ENCODE measurements around the gene DDX43. TPM values are rescaled to one million over a fixed set of nuclear protein-coding genes. Genes with fewer than 3 reads are reported as not detected.

Gene DDX43
- total RNA-seq, 1 donor from 2014 or later = 2.5 TPM

DNA sequence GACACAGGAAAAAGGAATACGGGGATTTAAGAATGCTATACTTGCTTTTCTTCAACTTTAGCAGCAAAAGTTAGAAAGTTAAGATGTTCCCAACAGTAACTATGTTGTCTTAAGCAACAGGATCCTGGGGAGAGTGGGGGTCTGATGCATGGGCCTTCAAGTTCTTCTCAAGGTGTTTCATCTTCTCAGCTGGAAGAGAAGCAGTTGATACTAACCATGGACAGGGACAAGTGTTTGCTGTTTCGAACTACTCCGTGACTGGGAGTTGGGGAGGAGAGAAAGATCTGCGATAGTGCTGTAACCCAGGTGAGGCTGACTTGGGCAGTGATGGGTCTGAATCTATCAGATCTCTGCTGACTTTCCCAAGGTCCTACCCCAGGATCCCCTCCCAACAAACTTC is 26.0 kb upstream of the DDX43 start:
- no peak overlapping the region for H3K27ac ChIP-seq
- H3K4me1 ChIP-seq = no peaks in the 10 kb centered on the region
- intact Hi-C loops (cut with DNase I) = no loop called here
- TF ChIP-seq, protein P1, sequence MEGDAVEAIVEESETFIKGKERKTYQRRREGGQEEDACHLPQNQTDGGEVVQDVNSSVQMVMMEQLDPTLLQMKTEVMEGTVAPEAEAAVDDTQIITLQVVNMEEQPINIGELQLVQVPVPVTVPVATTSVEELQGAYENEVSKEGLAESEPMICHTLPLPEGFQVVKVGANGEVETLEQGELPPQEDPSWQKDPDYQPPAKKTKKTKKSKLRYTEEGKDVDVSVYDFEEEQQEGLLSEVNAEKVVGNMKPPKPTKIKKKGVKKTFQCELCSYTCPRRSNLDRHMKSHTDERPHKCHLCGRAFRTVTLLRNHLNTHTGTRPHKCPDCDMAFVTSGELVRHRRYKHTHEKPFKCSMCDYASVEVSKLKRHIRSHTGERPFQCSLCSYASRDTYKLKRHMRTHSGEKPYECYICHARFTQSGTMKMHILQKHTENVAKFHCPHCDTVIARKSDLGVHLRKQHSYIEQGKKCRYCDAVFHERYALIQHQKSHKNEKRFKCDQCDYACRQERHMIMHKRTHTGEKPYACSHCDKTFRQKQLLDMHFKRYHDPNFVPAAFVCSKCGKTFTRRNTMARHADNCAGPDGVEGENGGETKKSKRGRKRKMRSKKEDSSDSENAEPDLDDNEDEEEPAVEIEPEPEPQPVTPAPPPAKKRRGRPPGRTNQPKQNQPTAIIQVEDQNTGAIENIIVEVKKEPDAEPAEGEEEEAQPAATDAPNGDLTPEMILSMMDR (IDR thresholded peaks at IDR 0.05) = no peak
- ATAC-seq = no peak
- no peaks in the 10 kb centered on the region for H3K27me3 ChIP-seq
- DNase-seq = no peak
- no peak overlapping the region for H3K4me3 ChIP-seq
- H3K9me3 ChIP-seq = peaks cover 7% of the 10 kb centered on the region
- H3K36me3 ChIP-seq = no peaks in the 10 kb centered on the region

DNA sequence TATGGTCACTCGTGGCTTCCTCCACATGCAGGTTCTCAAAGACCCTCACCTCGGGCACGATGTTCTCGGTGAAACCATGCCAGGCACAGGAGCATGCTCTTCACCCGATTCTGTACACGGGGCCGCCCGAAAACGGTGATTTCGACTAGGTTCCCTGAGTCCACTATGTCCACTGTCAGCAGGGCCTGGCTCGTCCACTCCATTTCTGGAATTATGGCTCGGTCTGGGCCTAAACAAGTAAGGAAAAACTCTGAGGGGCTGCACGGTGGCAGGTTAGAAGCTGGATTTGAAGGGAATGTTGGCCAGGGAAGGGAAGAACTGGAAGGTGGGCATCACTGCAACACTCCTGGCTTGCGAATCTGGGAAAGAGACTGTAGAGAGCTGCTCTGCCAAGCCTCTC is 25.5 kb upstream of the DDX43 start:
- H3K4me3 ChIP-seq = no peak overlapping the region
- intact Hi-C loops (cut with DNase I) = no loop called here
- no peak overlapping the region for H3K27ac ChIP-seq
- no peak for DNase-seq
- no peaks in the 10 kb centered on the region for H3K27me3 ChIP-seq
- no peaks in the 10 kb centered on the region for H3K4me1 ChIP-seq
- peaks cover 7% of the 10 kb centered on the region for H3K9me3 ChIP-seq
- H3K36me3 ChIP-seq = no peaks in the 10 kb centered on the region
- TF ChIP-seq, protein P1 (IDR thresholded peaks at IDR 0.05) = no peak
- ATAC-seq = no peak

DNA sequence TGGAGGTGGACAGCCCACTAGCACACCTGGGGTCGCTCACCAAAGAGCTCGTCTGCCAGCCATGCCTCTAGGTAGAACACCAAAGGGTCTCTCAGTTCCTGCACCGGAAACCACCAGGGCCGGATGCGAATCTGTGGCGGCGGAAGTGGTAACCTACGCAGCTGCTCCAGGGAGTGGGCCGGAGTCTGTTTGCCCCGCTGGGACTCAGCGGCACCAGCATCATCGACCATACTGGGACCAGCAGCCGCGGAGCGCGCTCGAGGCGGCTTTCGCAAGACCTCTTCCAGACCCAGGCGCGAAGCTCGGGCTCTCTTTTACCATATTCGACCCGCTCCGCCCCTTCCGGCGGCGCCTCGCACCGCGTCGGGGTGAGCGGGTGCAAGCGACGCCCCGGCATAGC is 25.1 kb upstream of the DDX43 start, which contains the start of gene OOEP:
TSS of gene OOEP (minus strand) at position 335 of the 400 bp plus-strand sequence. CDS start at position 230, 105 bp downstream.
- TF ChIP-seq, protein P1 (IDR thresholded peaks at IDR 0.05) = no peak
- H3K27me3 ChIP-seq = no peaks in the 10 kb centered on the region
- DNase-seq (no peak), ATAC-seq (no peak)
- intact Hi-C loops (cut with DNase I) = no loop called here
- no peaks in the 10 kb centered on the region for H3K4me1 ChIP-seq
- no peak within 1 kb of the TSS for H3K4me3 ChIP-seq
- H3K36me3 ChIP-seq = no peaks in the 10 kb centered on the region
- H3K9me3 ChIP-seq = peaks cover 7% of the 10 kb centered on the region
- no peak within 1 kb of the TSS for H3K27ac ChIP-seq

GRCh38 chr6:73371984-73372383 is 22.6 kb upstream of the DDX43 start:
- Histone ChIP-seq H3K4me3 (no peak overlapping the region), H3K27me3 (no peaks in the 10 kb centered on the region), H3K9me3 (peaks cover 7% of the 10 kb centered on the region), H3K27ac (no peak overlapping the region), H3K36me3 (no peaks in the 10 kb centered on the region), H3K4me1 (no peaks in the 10 kb centered on the region)
- DNase-seq = no peak
- ATAC-seq = no peak
- TF ChIP-seq, protein P1 (IDR thresholded peaks at IDR 0.05) = no peak
- intact Hi-C loops (cut with DNase I) = no loop called here

- TF ChIP-seq, protein P1 (IDR thresholded peaks at IDR 0.05) = no peak
- ATAC-seq = no peak
- intact Hi-C loops (cut with DNase I) = no loop called here
Measured at GRCh38 chr6:73372516-73372915, 22.1 kb upstream of the DDX43 start.

GRCh38 chr6:73375216-73375615 is 19.4 kb upstream of the DDX43 start:
- intact Hi-C loops (cut with DNase I) = no loop called here
- H3K4me1 ChIP-seq = no peaks in the 10 kb centered on the region

More at GRCh38 chr6:73372516-73372915, 22.1 kb upstream of the DDX43 start:
- no peak for DNase-seq
- Histone ChIP-seq H3K36me3 (no peaks in the 10 kb centered on the region), H3K27ac (no peak overlapping the region), H3K4me3 (no peak overlapping the region), H3K4me1 (no peaks in the 10 kb centered on the region), H3K9me3 (peaks cover 7% of the 10 kb centered on the region), H3K27me3 (no peaks in the 10 kb centered on the region)

More at GRCh38 chr6:73375216-73375615, 19.4 kb upstream of the DDX43 start:
- Histone ChIP-seq H3K27ac (no peak overlapping the region), H3K36me3 (no peaks in the 10 kb centered on the region), H3K9me3 (peaks cover 7% of the 10 kb centered on the region), H3K27me3 (no peaks in the 10 kb centered on the region), H3K4me3 (no peak overlapping the region)
- TF ChIP-seq, protein P1 (IDR thresholded peaks at IDR 0.05) = no peak
- ATAC-seq (no peak), DNase-seq (no peak)
